ENCODE data around the gene NLRP6. TPM values are rescaled to one million over a fixed set of nuclear protein-coding genes. Genes with fewer than 3 reads are reported as not detected.
A peak's percentile ranks its signal among the peaks of the same experiment; 100 is the strongest.
"Not testable (repeated sequence)": the region's sequence is repeated elsewhere in the genome, so short reads cannot be mapped to it uniquely, and the experiment has no call there.

NLRP6 gene
- total and polyA plus RNA-seq, 2 experiments from 2014 or later: not detected

DNA sequence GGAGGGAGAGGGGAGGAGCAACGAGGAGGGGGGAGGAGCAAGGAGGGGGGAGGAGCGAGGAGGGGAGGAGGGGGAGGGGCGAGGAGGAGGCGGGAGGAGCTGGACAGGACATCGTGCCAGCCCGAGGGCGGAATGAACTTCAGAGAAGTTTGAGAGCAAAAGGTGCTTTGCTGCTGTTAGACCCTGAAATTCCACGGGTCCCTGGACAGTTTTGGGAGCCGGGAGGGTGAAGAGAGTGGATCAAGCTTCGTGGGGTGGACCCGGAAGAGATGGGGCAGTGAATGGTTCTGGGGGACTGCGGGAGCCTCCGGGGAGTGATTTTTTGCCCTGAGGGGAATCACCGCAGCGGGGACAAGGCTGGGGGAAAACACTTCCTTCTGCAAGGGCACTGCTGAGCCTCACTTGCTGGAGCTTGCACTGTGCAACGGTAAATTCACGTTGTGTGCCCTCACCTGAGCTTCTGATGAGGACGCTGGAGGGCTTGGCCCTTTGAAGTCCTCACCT, 10.7 kb upstream of the NLRP6 start:
- H3K36me3 ChIP-seq: no peaks in the 10 kb centered on the region
- no peaks in the 10 kb centered on the region for H3K9me3 ChIP-seq (ENCODE audit: low read depth)
- peaks cover 5% of the 10 kb centered on the region for H3K27me3 ChIP-seq
- H3K4me1 ChIP-seq (ENCODE audit: low read depth): no peaks in the 10 kb centered on the region
- TF ChIP-seq, protein P1, sequence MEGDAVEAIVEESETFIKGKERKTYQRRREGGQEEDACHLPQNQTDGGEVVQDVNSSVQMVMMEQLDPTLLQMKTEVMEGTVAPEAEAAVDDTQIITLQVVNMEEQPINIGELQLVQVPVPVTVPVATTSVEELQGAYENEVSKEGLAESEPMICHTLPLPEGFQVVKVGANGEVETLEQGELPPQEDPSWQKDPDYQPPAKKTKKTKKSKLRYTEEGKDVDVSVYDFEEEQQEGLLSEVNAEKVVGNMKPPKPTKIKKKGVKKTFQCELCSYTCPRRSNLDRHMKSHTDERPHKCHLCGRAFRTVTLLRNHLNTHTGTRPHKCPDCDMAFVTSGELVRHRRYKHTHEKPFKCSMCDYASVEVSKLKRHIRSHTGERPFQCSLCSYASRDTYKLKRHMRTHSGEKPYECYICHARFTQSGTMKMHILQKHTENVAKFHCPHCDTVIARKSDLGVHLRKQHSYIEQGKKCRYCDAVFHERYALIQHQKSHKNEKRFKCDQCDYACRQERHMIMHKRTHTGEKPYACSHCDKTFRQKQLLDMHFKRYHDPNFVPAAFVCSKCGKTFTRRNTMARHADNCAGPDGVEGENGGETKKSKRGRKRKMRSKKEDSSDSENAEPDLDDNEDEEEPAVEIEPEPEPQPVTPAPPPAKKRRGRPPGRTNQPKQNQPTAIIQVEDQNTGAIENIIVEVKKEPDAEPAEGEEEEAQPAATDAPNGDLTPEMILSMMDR (IDR thresholded peaks at IDR 0.05; ENCODE audit: low read depth, low read length): no peak
- no peak for DNase-seq (ENCODE audit: low read depth in 1 of 2, low spot score in 1 of 2)
- no peak overlapping the region for H3K4me3 ChIP-seq
- no peak overlapping the region for H3K27ac ChIP-seq

DNA sequence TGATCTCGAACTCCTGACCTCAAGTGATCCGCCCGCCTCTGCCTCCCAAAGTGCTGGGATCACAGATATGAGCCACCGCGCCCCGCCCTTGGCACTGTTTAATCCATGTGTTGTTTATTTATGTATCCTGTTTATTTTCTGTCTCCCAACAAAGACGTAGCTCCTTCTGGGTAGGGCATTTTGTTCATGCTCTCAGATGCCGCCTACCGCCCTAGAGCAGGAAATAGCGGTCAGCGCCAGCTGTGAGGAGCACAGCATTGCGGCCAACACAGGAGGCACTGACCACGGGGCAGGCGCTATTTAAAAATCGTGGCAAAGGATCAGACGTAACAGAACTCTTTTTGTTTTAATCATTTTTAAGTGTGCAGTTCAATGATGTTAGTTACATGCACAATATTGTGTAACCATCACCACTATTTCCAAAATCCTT, 9.5 kb upstream of the NLRP6 start:
- DNase-seq (ENCODE audit: low read depth in 1 of 2, low spot score in 1 of 2): peak in 1 of 2 donors; percentile 47
- H3K9me3 ChIP-seq (ENCODE audit: low read depth); H3K27me3 ChIP-seq; H3K36me3 ChIP-seq; H3K27ac ChIP-seq; H3K4me1 ChIP-seq (ENCODE audit: low read depth); H3K4me3 ChIP-seq: not testable (repeated sequence)

DNA sequence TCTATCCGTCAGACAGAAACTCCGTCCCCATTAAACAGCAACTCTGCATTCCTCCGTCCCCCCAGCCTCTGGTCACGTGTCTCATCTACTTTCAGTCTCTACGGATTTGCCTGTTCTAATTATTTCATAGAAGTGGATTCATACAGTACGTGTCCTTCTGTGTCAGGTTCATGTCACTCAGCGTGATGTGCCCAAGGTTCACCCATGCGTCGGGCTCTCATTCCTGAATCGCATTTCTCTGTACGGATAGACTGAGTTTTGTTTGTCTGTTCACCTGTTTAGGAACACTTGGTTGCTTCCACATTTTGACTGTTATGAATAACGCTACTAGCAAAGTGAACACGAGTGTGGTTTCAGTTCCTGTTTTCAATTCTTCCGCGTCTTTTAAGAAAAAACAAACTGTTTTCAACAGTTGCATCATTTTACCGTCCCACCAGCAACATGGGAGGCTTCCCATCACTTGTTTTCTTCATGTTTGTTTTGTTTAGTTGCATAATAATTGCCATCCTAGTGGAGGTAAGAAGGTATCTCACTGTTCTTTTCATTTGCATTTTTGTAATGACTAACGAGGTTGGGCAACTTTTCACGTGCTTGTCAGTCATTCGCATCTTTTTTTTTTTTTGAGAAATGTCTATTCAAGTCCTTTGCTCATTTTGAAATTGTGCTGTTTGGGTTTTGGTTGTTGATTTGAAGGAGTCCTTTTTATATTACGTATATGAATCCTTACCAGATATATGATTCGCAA, 8.9 kb upstream of the NLRP6 start:
- H3K9me3 ChIP-seq (ENCODE audit: low read depth): no peaks in the 10 kb centered on the region
- H3K27ac ChIP-seq: no peak overlapping the region
- H3K4me1 ChIP-seq (ENCODE audit: low read depth): no peaks in the 10 kb centered on the region
- TF ChIP-seq, protein P1 (IDR thresholded peaks at IDR 0.05; ENCODE audit: low read depth, low read length): no peak
- no peaks in the 10 kb centered on the region for H3K36me3 ChIP-seq
- no peak overlapping the region for H3K4me3 ChIP-seq
- peaks cover 5% of the 10 kb centered on the region for H3K27me3 ChIP-seq
- DNase-seq (ENCODE audit: low read depth in 1 of 2, low spot score in 1 of 2): no peak

DNA sequence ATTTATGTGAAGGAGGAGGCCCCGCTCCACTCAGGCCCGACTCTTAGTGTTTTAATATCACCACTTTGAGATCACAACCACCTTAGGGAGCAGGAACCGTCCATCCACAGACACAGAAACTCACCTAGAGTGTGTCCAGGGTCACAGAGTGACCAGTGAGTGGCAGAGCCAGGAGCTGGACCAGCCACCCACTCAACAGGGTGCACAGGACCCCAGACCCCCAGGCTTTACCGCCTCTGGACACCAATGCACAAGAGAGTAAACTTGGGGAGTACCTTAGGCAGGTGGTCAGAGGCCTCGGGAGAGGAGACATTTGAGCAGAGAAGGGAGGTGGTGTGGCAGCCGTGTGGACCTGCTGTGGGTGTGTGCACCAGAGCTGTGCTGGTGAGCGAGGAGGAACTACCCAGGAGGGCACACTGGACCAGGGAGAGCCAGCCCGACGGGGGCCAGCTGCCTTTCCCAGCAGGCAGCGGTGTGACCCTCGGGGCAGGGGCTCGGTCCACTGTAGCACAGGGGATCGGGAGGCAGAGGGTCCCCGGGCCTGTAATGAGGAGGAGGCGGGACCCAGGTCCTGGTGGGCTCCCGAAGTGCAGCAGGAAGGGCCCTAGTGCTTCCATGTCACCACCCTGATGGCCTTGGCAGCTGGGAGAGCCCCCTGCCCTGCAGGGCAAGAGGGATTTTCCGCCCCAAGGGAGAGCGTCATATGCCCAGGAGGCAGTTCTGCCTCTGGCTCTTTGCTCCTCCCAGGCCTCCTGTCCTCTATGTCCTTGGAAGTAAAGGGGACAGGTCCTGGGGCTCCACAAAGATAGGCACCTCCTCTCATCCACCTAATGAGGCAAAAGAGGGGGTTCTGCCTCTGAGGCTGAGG, 7.5 kb upstream of the NLRP6 start:
- Histone ChIP-seq H3K27me3 (peaks cover 5% of the 10 kb centered on the region), H3K4me1 (ENCODE audit: low read depth) (no peaks in the 10 kb centered on the region), H3K9me3 (ENCODE audit: low read depth) (no peaks in the 10 kb centered on the region), H3K36me3 (no peaks in the 10 kb centered on the region), H3K4me3 (no peak overlapping the region), H3K27ac (no peak overlapping the region)
- TF ChIP-seq, protein P1 (IDR thresholded peaks at IDR 0.05; ENCODE audit: low read depth, low read length): no peak
- DNase-seq (ENCODE audit: low read depth in 1 of 2, low spot score in 1 of 2): no peak

DNA sequence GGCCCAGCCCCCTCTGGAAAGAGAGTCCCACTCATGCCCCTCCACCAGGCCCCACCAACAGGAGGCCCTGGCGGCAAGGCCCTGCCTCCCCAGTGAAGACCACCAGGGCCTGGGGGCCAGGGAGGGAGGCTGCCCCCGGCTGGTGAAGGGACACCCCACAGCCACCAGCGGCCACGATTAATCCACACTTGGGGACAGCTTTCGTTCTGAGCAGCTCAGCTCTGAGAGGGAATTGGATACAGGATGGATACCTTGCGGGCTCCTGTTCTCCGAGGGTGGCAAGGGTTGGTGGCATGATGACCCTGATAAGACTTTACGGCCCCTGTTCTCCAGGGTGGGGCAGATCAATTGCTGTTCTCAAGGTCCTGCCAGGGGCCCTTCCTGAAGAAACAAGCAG, 6.9 kb upstream of the NLRP6 start:
- no peak overlapping the region for H3K27ac ChIP-seq
- no peaks in the 10 kb centered on the region for H3K4me1 ChIP-seq (ENCODE audit: low read depth)
- no peaks in the 10 kb centered on the region for H3K9me3 ChIP-seq (ENCODE audit: low read depth)
- H3K4me3 ChIP-seq: no peak overlapping the region
- TF ChIP-seq, protein P1 (IDR thresholded peaks at IDR 0.05; ENCODE audit: low read depth, low read length): no peak
- no peak for DNase-seq (ENCODE audit: low read depth in 1 of 2, low spot score in 1 of 2)
- peaks cover 6% of the 10 kb centered on the region for H3K27me3 ChIP-seq
- H3K36me3 ChIP-seq: no peaks in the 10 kb centered on the region

Measured in cardiac muscle cell (in vitro differentiated cells and primary cell).